Measurements from ENCODE around the gene URI1.

The URI1 gene

GRCh38 chr19:29999490-29999889 is 57.5 kb downstream of the URI1 start:
- no peak for DNase-seq (ENCODE audit: low read depth, low spot score)
- in situ Hi-C loops (cut with HindIII; ENCODE audit: low sequenced_read_pairs) = no loop called here
- no peak for TF ChIP-seq CTCF (IDR thresholded peaks at IDR 0.05; ENCODE audit: low read depth, low read length)
- H3K4me3 ChIP-seq (ENCODE audit: low read depth, low read length) = no peak overlapping the region

GRCh38 chr19:30000862-30001261 is 58.8 kb downstream of the URI1 start:
- no peak for DNase-seq (ENCODE audit: low read depth, low spot score)
- no peak for TF ChIP-seq CTCF (IDR thresholded peaks at IDR 0.05; ENCODE audit: low read depth, low read length)
- in situ Hi-C loops (cut with HindIII; ENCODE audit: low sequenced_read_pairs) = no loop called here
- no peak overlapping the region for H3K4me3 ChIP-seq (ENCODE audit: low read depth, low read length)

- no peak for DNase-seq (ENCODE audit: low read depth, low spot score)
- in situ Hi-C loops (cut with HindIII; ENCODE audit: low sequenced_read_pairs) = no loop called here
- no peak overlapping the region for H3K4me3 ChIP-seq (ENCODE audit: low read depth, low read length)
- no peak for TF ChIP-seq CTCF (IDR thresholded peaks at IDR 0.05; ENCODE audit: low read depth, low read length)
Observed at GRCh38 chr19:30001301-30001700, 59.3 kb downstream of the URI1 start.

DNA sequence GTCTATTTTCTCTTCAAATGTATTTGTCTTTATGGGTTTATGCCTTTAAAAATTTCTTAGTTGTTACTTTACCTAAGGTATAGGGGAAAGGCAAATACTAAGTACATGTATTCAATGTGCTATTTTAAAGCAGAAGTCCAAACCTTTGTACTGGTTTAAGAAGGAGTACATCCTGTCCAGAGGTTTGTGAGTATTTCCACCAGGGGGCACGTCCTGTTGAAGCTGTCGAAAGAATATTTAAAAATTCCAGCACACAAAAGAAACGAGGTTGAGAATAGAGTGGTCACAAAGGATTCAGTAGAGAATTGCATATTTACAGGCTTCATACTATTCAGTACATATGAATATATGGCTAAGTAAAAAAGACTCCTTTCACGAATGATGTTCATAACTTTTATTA is 59.8 kb downstream of the URI1 start:
- peak; percentile 26 for DNase-seq (ENCODE audit: low read depth, low spot score)
- TF ChIP-seq CTCF (IDR thresholded peaks at IDR 0.05; ENCODE audit: low read depth, low read length) = peak; percentile 48
- no peak overlapping the region for H3K4me3 ChIP-seq (ENCODE audit: low read depth, low read length)
- in situ Hi-C loops (cut with HindIII; ENCODE audit: low sequenced_read_pairs) = no loop called here

DNA sequence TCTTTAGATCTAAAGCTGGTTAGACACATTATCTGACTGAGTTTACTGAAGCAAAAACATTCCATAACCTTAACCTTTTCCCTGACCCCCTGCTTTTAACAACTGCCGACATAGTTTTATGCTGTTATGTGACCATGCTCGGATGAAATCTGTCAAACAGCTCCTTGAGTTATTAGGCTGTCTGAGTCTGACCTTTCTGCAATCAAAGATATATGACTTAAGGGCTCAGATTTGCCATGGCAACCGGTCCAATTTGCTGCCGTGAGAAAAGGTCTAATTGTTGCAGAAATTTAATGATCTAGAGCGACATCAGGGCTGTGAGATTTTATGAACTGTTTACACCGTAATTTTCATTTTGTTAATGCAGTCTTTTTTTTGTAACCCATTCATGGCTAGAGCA is 61.8 kb downstream of the URI1 start:
- no peak for DNase-seq (ENCODE audit: low read depth, low spot score)
- no peak for TF ChIP-seq CTCF (IDR thresholded peaks at IDR 0.05; ENCODE audit: low read depth, low read length)
- in situ Hi-C loops (cut with HindIII; ENCODE audit: low sequenced_read_pairs) = no loop called here
- no peak overlapping the region for H3K4me3 ChIP-seq (ENCODE audit: low read depth, low read length)

GRCh38 chr19:30004403-30004802 is 62.4 kb downstream of the URI1 start:
- in situ Hi-C loops (cut with HindIII; ENCODE audit: low sequenced_read_pairs) = no loop called here
- DNase-seq (ENCODE audit: low read depth, low spot score) = no peak
- no peak overlapping the region for H3K4me3 ChIP-seq (ENCODE audit: low read depth, low read length)
- TF ChIP-seq CTCF (IDR thresholded peaks at IDR 0.05; ENCODE audit: low read depth, low read length) = no peak

DNA sequence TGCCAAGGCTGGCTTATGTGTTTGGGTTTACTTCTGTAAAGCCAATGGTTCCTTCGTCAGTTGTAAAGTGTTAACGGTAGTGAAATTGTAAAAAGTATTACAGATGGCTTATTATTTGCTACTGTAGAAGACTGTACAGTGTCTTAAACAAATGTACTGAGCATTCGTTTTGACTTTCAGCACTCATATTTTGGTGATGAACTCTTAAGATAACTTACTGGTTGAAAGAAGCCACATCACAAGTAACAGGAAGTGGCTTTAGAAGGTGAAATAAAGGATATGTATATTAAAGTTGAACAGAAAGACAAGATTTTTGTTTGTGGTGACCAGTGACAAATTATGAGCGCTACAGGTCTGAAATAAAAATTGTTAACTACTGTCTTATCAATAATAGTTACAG is 64.2 kb downstream of the URI1 start:
- in situ Hi-C loops (cut with HindIII; ENCODE audit: low sequenced_read_pairs) = no loop called here
- no peak overlapping the region for H3K4me3 ChIP-seq (ENCODE audit: low read depth, low read length)
- no peak for TF ChIP-seq CTCF (IDR thresholded peaks at IDR 0.05; ENCODE audit: low read depth, low read length)
- DNase-seq (ENCODE audit: low read depth, low spot score) = no peak
